Measurements from ENCODE around the gene ADAMTS2.
"Not testable (repeated sequence)": the region's sequence is repeated elsewhere in the genome, so short reads cannot be mapped to it uniquely, and the experiment has no call there.

The ADAMTS2 gene

GRCh38 chr5:179225387-179225786 lies 119.9 kb downstream of the ADAMTS2 start:
- no peak for DNase-seq

- no peak for DNase-seq
Observed at GRCh38 chr5:179224741-179225140, 120.5 kb downstream of the ADAMTS2 start.

GRCh38 chr5:179223961-179224360 lies 121.3 kb downstream of the ADAMTS2 start:
- DNase-seq: no peak

- no peak for DNase-seq
Observed at GRCh38 chr5:179223528-179223927, 121.7 kb downstream of the ADAMTS2 start.

- no peak for DNase-seq
Observed at GRCh38 chr5:179222246-179223017, 122.8 kb downstream of the ADAMTS2 start.

GRCh38 chr5:179221877-179222220 lies 123.4 kb downstream of the ADAMTS2 start:
- DNase-seq: no peak

GRCh38 chr5:179221196-179221876 lies 123.9 kb downstream of the ADAMTS2 start:
- DNase-seq: no peak

GRCh38 chr5:179220716-179221115 lies 124.5 kb downstream of the ADAMTS2 start:
- DNase-seq: no peak

GRCh38 chr5:179219661-179220620 lies 125.3 kb downstream of the ADAMTS2 start:
- DNase-seq: no peak

GRCh38 chr5:179218943-179219330 lies 126.3 kb downstream of the ADAMTS2 start:
- DNase-seq: no peak

- DNase-seq: no peak
Observed at GRCh38 chr5:179217956-179218942, 127.0 kb downstream of the ADAMTS2 start.

- DNase-seq: no peak
Observed at GRCh38 chr5:179217356-179217755, 127.9 kb downstream of the ADAMTS2 start.

GRCh38 chr5:179216381-179216780 lies 128.9 kb downstream of the ADAMTS2 start:
- DNase-seq: not testable (repeated sequence)

GRCh38 chr5:179215576-179215975 lies 129.7 kb downstream of the ADAMTS2 start:
- no peak for DNase-seq

GRCh38 chr5:179214678-179215077 lies 130.6 kb downstream of the ADAMTS2 start:
- DNase-seq: no peak

- DNase-seq: peak; percentile 73
Observed at GRCh38 chr5:179212870-179213269, 132.4 kb downstream of the ADAMTS2 start.

GRCh38 chr5:179211631-179212030 lies 133.6 kb downstream of the ADAMTS2 start:
- DNase-seq: no peak

GRCh38 chr5:179211068-179211467 lies 134.2 kb downstream of the ADAMTS2 start:
- no peak for DNase-seq

- no peak for DNase-seq
Observed at GRCh38 chr5:179210478-179210877, 134.8 kb downstream of the ADAMTS2 start.

- DNase-seq: no peak
Observed at GRCh38 chr5:179209359-179210150, 135.7 kb downstream of the ADAMTS2 start.

- DNase-seq: no peak
Observed at GRCh38 chr5:179208706-179209358, 136.4 kb downstream of the ADAMTS2 start.
